HG02981 (cell line): ENCODE data around the gene RNU6-9.
"Not testable (repeated sequence)": the region's sequence is repeated elsewhere in the genome, so short reads cannot be mapped to it uniquely, and the experiment has no call there.

Experiments used
- ATAC-seq: cut with Tn5 transposase; IDR thresholded peaks from one replicate; pipeline ENCODE4 v1.9.1; 2021; ENCODE audit warnings: mild to moderate bottlenecking, moderate library complexity; ENCODE audit not compliant: unreplicated experiment

RNU6-9 gene

GRCh38 chr19:892894-893689 lies at the start of gene RNU6-9, which contains the start of gene MED16:
Gene RNU6-9 (plus strand): TSS chr19:893484.
Gene MED16 (minus strand): TSS chr19:893187. CDS start chr19:891131, 2,056 bp downstream.
- ATAC-seq = peak; percentile 81

GRCh38 chr19:843836-844545 lies 49.3 kb upstream of the RNU6-9 start:
- ATAC-seq = no peak

GRCh38 chr19:844546-844971 lies 48.7 kb upstream of the RNU6-9 start:
- no peak for ATAC-seq

GRCh38 chr19:845707-846521 lies 47.4 kb upstream of the RNU6-9 start:
- no peak for ATAC-seq

- no peak for ATAC-seq
These were observed 44.8 kb upstream of the RNU6-9 start for GRCh38 chr19:848386-848921.

- ATAC-seq = not testable (repeated sequence)
These were observed 44.1 kb upstream of the RNU6-9 start for GRCh38 chr19:849195-849594.

- no peak for ATAC-seq
These were observed 42.9 kb upstream of the RNU6-9 start for GRCh38 chr19:850221-850978.

GRCh38 chr19:850979-851335 lies 42.3 kb upstream of the RNU6-9 start:
- ATAC-seq = no peak

- no peak for ATAC-seq
These were observed 40.9 kb upstream of the RNU6-9 start, which contains the start of gene ELANE for GRCh38 chr19:852136-853013. Gene ELANE (plus strand): TSS chr19:852303. CDS start chr19:852329, 26 bp downstream.

GRCh38 chr19:853014-853585 lies 40.2 kb upstream of the RNU6-9 start:
- ATAC-seq = no peak

- ATAC-seq = not testable (repeated sequence)
These were observed 39.6 kb upstream of the RNU6-9 start for GRCh38 chr19:853614-854220.

GRCh38 chr19:854549-854948 lies 38.7 kb upstream of the RNU6-9 start:
- ATAC-seq = no peak

- ATAC-seq = no peak
These were observed 38.1 kb upstream of the RNU6-9 start for GRCh38 chr19:855142-855541.

GRCh38 chr19:855566-856120 lies 37.6 kb upstream of the RNU6-9 start:
- no peak for ATAC-seq

- no peak for ATAC-seq
These were observed 35.0 kb upstream of the RNU6-9 start for GRCh38 chr19:858284-858683.

GRCh38 chr19:858868-859843 lies 34.1 kb upstream of the RNU6-9 start, which contains the start of gene CFD:
Gene CFD (plus strand): TSS chr19:859664. CDS start chr19:859690, 26 bp downstream.
- ATAC-seq = no peak
